Skeletal muscle tissue (tissue), 4 donors: ENCODE measurements around the gene C21orf58. TPM values are rescaled to one million over a fixed set of nuclear protein-coding genes. Genes with fewer than 3 reads are reported as not detected.

Experiments used
- H3K27ac ChIP-seq: one replicate; pipeline ENCODE4 v1.7.0; 2013; ENCODE audit warnings: mild to moderate bottlenecking, low read depth, low read length, inconsistent platforms
- H3K27me3 ChIP-seq, 3 donors: one replicate each; pipeline ENCODE4 v1.7.0; 2013; ENCODE audit warnings: low read length in 3 of 3; ENCODE audit not compliant: control insufficient read depth in 3 of 3, insufficient read depth in 3 of 3
- H3K36me3 ChIP-seq, 3 donors: one replicate each; pipeline ENCODE4 v1.7.0; 2013; ENCODE audit warnings: low read length in 3 of 3; ENCODE audit not compliant: control insufficient read depth in 3 of 3, insufficient read depth in 3 of 3
- H3K4me1 ChIP-seq, 3 donors: one replicate each; pipeline ENCODE4 v1.7.0; 2013; ENCODE audit warnings: low read length in 3 of 3, mild to moderate bottlenecking in 3 of 3; ENCODE audit not compliant: control insufficient read depth in 3 of 3, insufficient read depth in 3 of 3
- H3K4me3 ChIP-seq, 3 donors: one replicate each; pipeline ENCODE4 v1.7.0; 2013; ENCODE audit warnings: low read length in 3 of 3
- H3K9ac ChIP-seq, 3 donors: one replicate each; pipeline ENCODE4 v1.7.0; 2013; ENCODE audit warnings: low read length in 3 of 3, mild to moderate bottlenecking in 3 of 3, moderate library complexity in 2 of 3, low read depth in 1 of 3
- H3K9me3 ChIP-seq, 3 donors: one replicate each; pipeline ENCODE4 v1.7.0; 2013; ENCODE audit warnings: low read length in 3 of 3; ENCODE audit not compliant: control insufficient read depth in 3 of 3
- total RNA-seq: library from RNA; depleted of rRNA; stranded (reverse); fragments of >200 nt; gene quantifications from one replicate; pipeline ENCODE4 v1.2.3, GENCODE V29; 2014
- donor health status: Osteomylitis.

The C21orf58 gene
- total RNA-seq, 1 donor from 2014 or later = 3.1 TPM

GRCh38 chr21:46327711-46328110, 4.0 kb upstream of the C21orf58 start:
- Histone ChIP-seq H3K36me3 (peaks cover 6 to 15% (median 14%) of the 10 kb centered on the region in 3 donors), H3K27me3 (no peaks in the 10 kb centered on the region), H3K9me3 (no peaks in the 10 kb centered on the region), H3K4me3 (no peak overlapping the region), H3K4me1 (peaks cover 12 to 19% (median 15%) of the 10 kb centered on the region in 3 donors), H3K9ac (no peak overlapping the region), H3K27ac (no peak overlapping the region)

- no peak overlapping the region for H3K4me3 ChIP-seq
- H3K9me3 ChIP-seq = no peaks in the 10 kb centered on the region
- H3K4me1 ChIP-seq = peaks cover 20 to 34% (median 23%) of the 10 kb centered on the region in 3 donors
- no peaks in the 10 kb centered on the region for H3K27me3 ChIP-seq
- peak overlapping the region in 2 of 3 donors; percentile 45 to 75 for H3K9ac ChIP-seq
- peaks cover 3 to 15% (median 14%) of the 10 kb centered on the region in 3 donors for H3K36me3 ChIP-seq
- no peak overlapping the region for H3K27ac ChIP-seq
Measured at GRCh38 chr21:46326110-46326703, 2.5 kb upstream of the C21orf58 start.

- peak overlapping the region; percentile 58 for H3K27ac ChIP-seq
- peaks cover 20 to 35% (median 23%) of the 10 kb centered on the region in 3 donors for H3K4me1 ChIP-seq
- peak overlapping the region; percentile 38 to 81 (median 75) for H3K9ac ChIP-seq
- H3K27me3 ChIP-seq = no peaks in the 10 kb centered on the region
- no peaks in the 10 kb centered on the region for H3K9me3 ChIP-seq
- peak overlapping the region; percentile 66 to 89 (median 80) for H3K4me3 ChIP-seq
- peaks cover 3 to 15% (median 14%) of the 10 kb centered on the region in 3 donors for H3K36me3 ChIP-seq
Measured at GRCh38 chr21:46325073-46325912, 1.6 kb upstream of the C21orf58 start.

- Histone ChIP-seq H3K27me3 (no peaks in the 10 kb centered on the region), H3K9ac (peak overlapping the region; percentile 83 to 97 (median 92)), H3K9me3 (no peaks in the 10 kb centered on the region), H3K4me3 (peak overlapping the region; percentile 82 to 90 (median 89)), H3K36me3 (peaks cover 0 to 10% (median 9%) of the 10 kb centered on the region in 3 donors), H3K4me1 (peaks cover 20 to 35% (median 23%) of the 10 kb centered on the region in 3 donors), H3K27ac (peak overlapping the region; percentile 98)
Measured at GRCh38 chr21:46324390-46325072, 861 bp upstream of the C21orf58 start.

DNA sequence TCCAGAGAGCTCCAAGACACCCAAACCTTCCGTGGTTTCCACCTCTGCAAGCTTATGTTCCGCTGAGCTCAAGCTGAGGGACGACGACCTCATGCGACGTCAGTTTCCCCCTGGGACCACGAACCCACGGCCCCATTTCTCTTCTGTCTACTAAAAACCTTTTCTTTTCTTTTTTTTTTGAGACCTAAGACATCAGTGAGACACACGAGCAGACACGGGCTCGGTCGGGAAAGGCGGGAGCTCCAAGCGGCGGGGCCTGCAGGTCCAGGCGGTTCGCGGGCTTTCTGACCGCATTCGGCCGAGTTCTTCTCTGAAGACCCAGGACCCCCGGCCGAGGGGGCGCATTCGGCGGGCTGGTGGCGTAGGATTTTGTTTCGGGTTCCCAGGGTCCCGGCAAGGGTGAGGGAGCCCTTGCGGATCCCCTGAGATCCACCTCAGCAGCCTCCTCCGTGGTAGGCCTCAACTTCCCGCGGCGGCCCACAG, 402 bp downstream of the C21orf58 start:
- Histone ChIP-seq H3K27ac (no peak overlapping the region), H3K9ac (peak overlapping the region; percentile 69 to 82 (median 75))

GRCh38 chr21:46322351-46323226, 1.1 kb downstream of the C21orf58 start:
- no peaks in the 10 kb centered on the region for H3K9me3 ChIP-seq
- H3K4me3 ChIP-seq = peak overlapping the region; percentile 78 to 85 (median 83)
- H3K36me3 ChIP-seq = peaks cover 0 to 3% (median 2%) of the 10 kb centered on the region in 3 donors
- peaks cover 20 to 35% (median 23%) of the 10 kb centered on the region in 3 donors for H3K4me1 ChIP-seq
- H3K27me3 ChIP-seq = no peaks in the 10 kb centered on the region
- no peak overlapping the region for H3K27ac ChIP-seq
- peak overlapping the region; percentile 69 to 82 (median 75) for H3K9ac ChIP-seq

More for the DNA sequence above, 402 bp downstream of the C21orf58 start:
- Histone ChIP-seq H3K36me3 (peaks cover 0 to 7% (median 6%) of the 10 kb centered on the region in 3 donors), H3K4me3 (peak overlapping the region; percentile 78 to 85 (median 83)), H3K27me3 (no peaks in the 10 kb centered on the region), H3K9me3 (no peaks in the 10 kb centered on the region), H3K4me1 (peaks cover 20 to 35% (median 23%) of the 10 kb centered on the region in 3 donors)

DNA sequence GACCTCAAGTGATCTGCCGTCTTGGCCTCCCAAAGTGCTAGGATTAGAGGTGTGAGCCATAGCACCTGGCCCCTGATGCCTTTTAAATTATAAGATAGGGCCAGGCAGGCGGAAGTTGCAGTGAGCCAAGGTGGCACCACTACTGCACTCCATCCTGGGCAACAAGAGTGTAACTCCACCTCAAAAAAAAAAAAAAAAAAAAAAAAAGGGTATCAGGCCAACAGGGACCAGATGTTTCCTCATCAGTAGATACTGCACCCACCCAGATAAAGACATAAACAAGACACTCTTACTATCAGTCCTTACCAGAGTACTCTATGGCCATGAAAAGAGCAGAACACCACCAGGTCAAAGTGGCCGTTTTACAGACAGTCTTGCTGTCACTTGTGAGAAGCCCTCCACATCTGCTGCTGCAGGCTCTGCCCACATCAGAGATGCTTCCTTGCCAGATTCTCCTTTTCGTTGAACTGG, 3.3 kb downstream of the C21orf58 start:
- no peak overlapping the region for H3K27ac ChIP-seq
- no peaks in the 10 kb centered on the region for H3K27me3 ChIP-seq
- H3K4me3 ChIP-seq = no peak overlapping the region
- H3K9ac ChIP-seq = no peak overlapping the region
- H3K4me1 ChIP-seq = peaks cover 16 to 31% (median 19%) of the 10 kb centered on the region in 3 donors
- H3K36me3 ChIP-seq = no peaks in the 10 kb centered on the region
- no peaks in the 10 kb centered on the region for H3K9me3 ChIP-seq

- Histone ChIP-seq H3K4me3 (no peak overlapping the region), H3K27ac (no peak overlapping the region), H3K4me1 (peaks cover 15 to 25% (median 15%) of the 10 kb centered on the region in 3 donors), H3K9ac (no peak overlapping the region), H3K36me3 (no peaks in the 10 kb centered on the region), H3K9me3 (no peaks in the 10 kb centered on the region), H3K27me3 (no peaks in the 10 kb centered on the region)
Measured at GRCh38 chr21:46319186-46319585, 4.5 kb downstream of the C21orf58 start.

- H3K4me1 ChIP-seq = peaks cover 15 to 23% (median 15%) of the 10 kb centered on the region in 3 donors
- no peaks in the 10 kb centered on the region for H3K9me3 ChIP-seq
- no peak overlapping the region for H3K4me3 ChIP-seq
- H3K9ac ChIP-seq = peak overlapping the region in 1 of 3 donors; percentile 25
- no peaks in the 10 kb centered on the region for H3K36me3 ChIP-seq
- no peak overlapping the region for H3K27ac ChIP-seq
- no peaks in the 10 kb centered on the region for H3K27me3 ChIP-seq
Measured at GRCh38 chr21:46318464-46318845, 5.2 kb downstream of the C21orf58 start.
